GM21423 (cell line): ENCODE measurements around the gene LITAF.

Experiments
- ATAC-seq: cut with Tn5 transposase; IDR thresholded peaks from one replicate; pipeline ENCODE4 v1.9.1; 2021; ENCODE audit warnings: mild to moderate bottlenecking, moderate library complexity; ENCODE audit not compliant: unreplicated experiment

The LITAF gene

DNA sequence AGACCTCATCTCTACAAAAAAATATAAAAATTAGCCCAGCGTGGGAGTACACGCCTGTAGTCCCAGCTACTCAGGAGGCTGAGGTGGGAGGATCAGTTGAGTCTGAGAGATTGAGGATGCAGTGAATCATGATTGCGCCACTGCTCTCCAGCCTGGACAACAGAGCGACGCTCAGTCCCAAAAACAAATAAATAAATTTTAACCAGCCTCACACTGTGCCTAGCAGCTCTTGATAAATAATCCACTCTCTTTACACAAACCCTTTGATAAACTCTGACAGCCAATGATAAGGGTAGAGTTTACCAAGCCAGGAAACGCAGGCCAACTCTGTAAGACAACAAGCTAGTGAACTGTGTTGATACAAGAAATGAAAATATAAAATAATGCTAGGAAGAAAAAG is 32.7 kb downstream of the LITAF start:
- ATAC-seq, result no peak

GRCh38 chr16:11553371-11553770 is 33.3 kb downstream of the LITAF start:
- no peak for ATAC-seq

DNA sequence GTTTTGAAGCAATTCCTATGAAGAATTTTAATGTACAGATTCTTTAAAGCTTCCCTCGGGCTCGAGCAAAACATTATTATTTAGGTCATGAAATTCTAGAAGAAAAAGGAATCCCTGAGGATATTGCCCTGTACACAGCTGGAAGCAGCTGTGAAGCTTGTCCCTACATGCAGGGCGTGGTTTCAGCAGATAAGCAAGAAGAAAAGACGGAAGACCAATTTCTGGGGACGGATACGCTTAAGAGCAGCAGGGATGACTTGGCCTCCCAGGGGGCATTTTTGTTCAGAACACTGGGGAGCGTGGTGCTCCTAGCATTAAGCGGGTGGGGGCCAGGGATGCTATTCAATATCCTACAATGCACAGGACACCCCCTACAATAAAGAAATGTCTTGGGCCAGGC is 34.3 kb downstream of the LITAF start:
- no peak for ATAC-seq

- ATAC-seq, result no peak
Observed at GRCh38 chr16:11551842-11552241, 34.9 kb downstream of the LITAF start.

GRCh38 chr16:11550791-11551498 is 35.8 kb downstream of the LITAF start:
- no peak for ATAC-seq

- ATAC-seq, result no peak
Observed at GRCh38 chr16:11547118-11547916, 39.4 kb downstream of the LITAF start.

GRCh38 chr16:11546608-11547061 is 40.1 kb downstream of the LITAF start:
- ATAC-seq, result no peak

- no peak for ATAC-seq
Observed at GRCh38 chr16:11543661-11544393, 42.9 kb downstream of the LITAF start.

DNA sequence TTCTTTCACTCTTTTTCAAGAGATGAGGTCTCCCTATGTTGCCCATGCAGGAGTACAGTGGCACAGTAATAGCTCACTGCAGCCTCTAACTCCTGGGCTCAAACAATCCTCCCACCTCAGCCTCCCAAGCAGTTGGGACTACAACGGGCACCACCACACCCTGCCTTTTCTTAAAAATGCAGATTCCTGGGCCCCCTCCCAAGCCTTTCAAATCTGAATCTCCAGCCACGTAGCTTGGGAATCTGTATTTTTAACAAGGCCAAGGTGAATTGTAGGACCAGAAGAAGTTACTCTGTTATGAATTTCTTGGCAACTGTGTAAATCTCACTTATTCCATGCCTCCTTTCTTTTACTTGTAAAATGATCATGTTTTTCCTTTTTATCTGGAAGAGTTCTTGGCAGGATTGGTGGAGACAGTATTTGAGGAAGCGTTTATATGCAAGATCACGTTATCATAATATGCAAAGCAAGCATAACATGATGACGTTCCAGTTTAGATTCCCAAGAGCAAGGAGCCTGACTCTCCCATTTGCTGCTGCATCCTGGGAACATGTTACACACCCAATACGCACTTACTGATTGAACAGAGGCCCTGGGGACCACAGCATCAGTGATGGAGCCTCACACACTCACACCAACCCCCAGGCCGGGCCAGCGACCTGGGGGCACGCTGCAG is 44.5 kb downstream of the LITAF start:
- ATAC-seq, result no peak

DNA sequence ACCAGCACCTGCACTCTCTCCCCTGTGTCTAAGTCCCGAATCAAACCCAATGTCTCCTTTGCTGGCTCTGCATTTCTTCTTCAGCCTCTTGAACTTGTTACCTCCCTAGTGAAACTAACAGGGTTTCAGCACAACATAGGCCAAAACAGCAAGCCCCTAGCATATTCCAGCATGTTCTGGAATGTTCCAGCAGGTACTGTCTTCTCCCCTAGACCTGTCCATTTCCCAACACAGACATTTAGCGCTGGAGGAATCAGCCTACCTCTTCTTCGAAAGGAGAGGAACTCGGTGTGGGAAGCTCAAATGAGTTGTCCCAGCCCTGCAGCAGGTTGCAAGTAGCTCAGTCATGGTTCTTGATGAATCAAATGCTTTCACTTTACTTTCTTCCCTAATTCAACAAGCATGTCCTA is 47.1 kb downstream of the LITAF start:
- ATAC-seq, result no peak

DNA sequence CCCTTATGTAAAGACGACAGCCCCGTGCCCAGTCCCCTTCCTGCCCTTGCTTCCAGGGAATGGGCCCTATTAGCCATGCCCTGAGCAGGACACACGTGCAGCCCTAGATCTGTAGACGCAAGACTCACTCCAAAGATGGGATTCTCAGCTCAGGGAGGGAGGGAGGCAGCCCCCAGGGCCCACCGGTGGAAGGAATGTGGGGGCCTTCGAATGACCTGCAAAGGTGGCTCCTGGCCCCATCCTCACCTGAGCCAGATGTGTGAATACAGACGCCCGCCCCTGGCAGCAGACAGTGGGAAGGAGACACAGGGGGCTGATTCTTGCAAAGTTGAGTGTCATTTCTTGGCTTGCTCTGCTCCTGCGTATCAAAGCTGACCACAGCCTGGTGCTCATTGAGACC is 47.8 kb downstream of the LITAF start:
- no peak for ATAC-seq

DNA sequence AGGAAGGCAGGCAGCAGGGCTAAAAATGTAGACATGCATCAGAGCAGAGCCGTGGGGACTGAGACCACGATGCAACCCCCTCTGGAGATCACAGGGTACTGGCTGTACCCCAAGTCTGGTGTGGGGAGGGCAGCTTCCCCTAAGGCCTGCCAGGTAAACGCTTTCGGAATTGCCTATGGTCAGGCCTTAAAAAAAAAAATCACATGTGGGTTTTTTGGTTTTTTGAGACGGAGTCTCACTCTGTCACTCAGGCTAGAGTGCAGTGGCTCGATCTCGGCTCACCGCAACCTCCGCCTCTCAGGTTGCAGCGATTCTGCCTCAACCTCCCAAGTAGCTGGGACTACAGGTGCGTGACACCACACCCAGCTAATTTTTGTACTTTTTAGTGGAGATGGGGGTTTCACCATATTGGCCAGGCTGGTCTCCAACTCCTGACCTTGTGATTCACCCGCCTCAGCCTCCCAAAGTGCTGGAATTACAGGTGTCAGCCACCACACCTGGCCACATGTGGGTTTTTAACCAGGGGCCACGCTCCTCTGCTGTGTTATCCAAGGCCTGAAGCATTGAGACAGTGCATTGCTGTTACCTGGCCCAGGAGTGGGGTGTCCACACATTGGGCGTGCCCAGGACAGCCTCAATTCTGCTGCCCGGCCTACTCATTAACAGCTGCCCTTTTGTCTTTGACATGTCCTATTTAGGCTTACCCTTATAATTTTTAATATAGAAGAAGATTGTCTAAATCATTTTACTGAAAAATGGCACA is 50.4 kb downstream of the LITAF start:
- ATAC-seq, result no peak

DNA sequence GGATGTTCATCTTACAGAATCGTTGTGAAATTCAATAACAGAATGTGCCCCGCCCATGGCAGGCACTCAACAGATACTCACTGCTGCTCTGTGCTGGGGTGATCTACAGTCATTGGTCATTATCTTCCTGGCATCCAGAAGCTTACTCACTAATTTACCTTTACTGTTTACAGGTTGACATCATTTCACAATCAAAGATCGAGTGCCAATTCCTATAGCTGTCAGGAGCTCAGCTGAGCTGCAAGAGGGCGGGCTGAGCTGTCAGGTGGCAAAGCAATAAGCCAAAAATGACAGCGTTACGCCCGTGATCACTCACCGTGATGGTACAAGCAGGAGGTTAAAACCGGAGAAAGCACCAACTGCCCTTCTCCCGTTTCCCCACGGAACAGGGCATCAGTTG is 51.2 kb downstream of the LITAF start:
- no peak for ATAC-seq

DNA sequence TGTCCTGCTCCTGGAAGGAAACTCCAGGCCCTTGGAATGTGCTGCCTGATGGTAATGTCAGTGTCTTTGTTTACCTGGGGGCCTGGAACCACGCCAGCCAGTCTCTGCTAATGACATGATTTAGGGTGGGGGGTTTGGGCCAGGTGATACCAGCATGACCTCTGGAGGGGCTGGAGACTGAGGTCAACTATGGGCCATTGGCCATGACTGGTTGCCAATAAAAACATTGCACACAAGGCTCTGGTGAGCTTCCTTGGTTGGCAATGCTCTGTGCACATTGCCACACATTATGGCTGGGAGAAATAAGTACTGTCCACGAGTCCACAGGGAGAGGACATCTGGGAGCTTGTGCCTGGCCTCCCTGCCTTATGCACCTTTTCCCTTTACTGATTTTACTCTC is 52.5 kb downstream of the LITAF start:
- no peak for ATAC-seq

- ATAC-seq, result no peak
Observed at GRCh38 chr16:11533588-11533987, 53.1 kb downstream of the LITAF start.

DNA sequence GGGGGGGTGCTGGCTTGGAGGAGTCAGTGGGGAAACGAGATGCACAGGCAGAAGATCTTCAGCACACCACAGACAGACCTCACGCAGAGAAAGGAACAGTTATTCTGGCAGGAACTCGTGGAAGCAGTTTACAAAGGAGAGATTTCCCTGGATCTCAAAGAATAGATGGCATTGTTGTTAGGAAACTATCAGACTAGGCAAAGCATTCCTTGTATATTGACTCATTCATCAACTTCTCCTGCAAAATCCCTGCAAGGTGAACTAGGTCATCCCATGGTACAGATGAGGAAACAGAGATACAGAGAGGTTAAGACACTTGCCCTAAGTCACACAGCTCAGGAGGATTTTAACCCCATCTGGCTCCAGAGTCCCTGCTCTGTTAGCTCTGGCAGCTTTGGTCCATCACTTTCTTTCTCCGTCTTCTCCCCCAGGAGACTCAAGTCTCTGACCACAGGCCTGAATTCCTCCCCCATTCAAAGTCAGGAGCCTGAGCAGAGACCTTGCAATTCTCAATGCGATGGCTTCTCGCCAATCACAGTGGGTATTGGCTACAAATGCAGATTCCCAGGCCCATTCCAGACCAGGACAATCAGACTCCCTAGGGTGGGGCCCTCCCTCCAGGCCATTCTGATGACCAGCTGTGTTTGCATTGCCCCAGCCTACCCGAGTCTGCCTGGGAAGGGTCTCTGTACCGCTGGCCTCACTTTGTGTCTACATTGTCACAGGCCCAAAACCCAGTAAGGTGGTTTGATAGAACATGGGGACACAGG is 56.4 kb downstream of the LITAF start:
- ATAC-seq, result no peak

DNA sequence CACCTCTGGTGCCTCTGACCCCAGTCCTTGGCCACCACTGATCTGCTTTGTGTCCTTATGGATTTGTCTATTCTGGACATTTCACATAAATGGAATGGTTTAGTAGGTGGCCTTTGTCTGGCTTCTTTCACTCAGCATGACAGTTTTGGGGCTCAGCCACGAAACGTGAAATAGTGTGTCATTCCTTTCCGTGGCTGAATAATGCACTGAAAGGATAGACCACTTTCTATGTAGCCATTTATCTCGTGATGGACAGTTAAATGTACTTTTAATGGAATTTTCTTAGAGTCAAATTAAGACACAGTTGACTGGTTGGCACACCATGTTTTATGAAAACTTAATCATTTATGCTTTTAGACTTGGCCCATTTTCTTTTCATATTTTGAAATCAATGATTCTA is 57.4 kb downstream of the LITAF start:
- no peak for ATAC-seq

DNA sequence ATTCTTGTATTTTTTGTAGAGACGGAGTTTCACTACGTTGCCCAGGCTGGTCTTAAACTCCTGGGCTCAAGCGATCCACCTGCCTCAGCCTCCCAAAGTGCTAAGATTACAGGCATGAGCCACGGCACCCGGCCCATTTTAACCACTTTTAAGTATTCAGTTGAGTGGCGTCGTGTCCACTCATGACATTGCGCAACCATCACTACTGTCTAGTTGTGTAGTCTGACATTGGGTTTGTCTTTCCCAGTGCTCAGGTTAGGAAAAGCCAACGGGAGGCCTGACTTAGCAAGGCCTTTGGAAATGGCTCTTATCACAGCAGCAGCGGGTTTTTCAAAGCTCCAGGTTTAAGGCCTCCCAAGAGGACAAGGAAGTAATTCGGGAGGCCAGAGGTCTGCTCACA is 58.7 kb downstream of the LITAF start:
- ATAC-seq, result no peak

GRCh38 chr16:11526655-11527350 is 59.9 kb downstream of the LITAF start:
- ATAC-seq, result no peak
